ENCODE data around the gene PPP2R1A.

DNA sequence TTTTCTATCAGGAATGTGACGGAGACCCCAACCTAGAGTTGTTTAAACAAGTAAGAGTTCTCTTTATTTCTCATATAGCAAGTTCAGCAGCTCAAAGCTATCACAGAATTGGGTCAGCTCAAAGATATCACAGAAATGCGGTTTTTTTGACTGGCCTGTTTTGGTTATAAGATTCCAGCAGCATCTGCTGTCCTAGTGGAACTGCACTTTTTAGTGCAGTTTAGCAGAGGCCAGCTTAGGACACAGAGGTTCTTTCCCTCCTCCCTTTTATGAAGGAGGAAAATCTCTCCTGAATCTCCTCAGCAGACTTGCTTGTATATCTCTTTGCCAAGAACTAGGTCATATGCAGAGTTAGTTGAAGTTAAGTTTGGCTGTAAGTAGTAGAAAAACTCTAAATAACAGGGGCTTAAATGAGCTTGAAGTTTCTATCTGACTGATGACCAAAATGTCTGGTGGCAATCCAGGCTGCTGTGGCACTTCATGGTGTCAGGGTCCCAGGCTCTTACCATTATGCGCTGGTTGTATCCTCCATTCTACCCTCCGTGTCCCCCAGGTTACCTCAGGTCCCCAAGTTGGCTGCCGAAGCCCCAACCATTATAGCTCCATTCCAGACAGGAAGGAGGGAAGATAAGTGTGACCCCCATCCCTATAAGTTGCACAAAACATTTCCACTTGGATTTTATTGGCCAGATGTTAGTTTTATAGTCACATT lies 6.6 kb downstream of the PPP2R1A start:
- TF ChIP-seq ZNF333 (CRISPR knock-in tag; IDR thresholded peaks at IDR 0.05; ENCODE audit: borderline replicate concordance): no peak
- TF ChIP-seq JUNB (CRISPR knock-in tag; IDR thresholded peaks at IDR 0.05; ENCODE audit: borderline replicate concordance): no peak
- TF ChIP-seq TAF1 (CRISPR knock-in tag; IDR thresholded peaks at IDR 0.05): no peak
- TF ChIP-seq ZNF780A (CRISPR knock-in tag; IDR thresholded peaks at IDR 0.05): no peak
- no peak for TF ChIP-seq POLR2A (IDR thresholded peaks at IDR 0.05; ENCODE audit: insufficient read depth in 1 of 2, low read depth in 2 of 2, low read length in 2 of 2)
- TF ChIP-seq, protein P1, sequence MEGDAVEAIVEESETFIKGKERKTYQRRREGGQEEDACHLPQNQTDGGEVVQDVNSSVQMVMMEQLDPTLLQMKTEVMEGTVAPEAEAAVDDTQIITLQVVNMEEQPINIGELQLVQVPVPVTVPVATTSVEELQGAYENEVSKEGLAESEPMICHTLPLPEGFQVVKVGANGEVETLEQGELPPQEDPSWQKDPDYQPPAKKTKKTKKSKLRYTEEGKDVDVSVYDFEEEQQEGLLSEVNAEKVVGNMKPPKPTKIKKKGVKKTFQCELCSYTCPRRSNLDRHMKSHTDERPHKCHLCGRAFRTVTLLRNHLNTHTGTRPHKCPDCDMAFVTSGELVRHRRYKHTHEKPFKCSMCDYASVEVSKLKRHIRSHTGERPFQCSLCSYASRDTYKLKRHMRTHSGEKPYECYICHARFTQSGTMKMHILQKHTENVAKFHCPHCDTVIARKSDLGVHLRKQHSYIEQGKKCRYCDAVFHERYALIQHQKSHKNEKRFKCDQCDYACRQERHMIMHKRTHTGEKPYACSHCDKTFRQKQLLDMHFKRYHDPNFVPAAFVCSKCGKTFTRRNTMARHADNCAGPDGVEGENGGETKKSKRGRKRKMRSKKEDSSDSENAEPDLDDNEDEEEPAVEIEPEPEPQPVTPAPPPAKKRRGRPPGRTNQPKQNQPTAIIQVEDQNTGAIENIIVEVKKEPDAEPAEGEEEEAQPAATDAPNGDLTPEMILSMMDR (CRISPR knock-in tag; IDR thresholded peaks at IDR 0.05): no peak
- TF ChIP-seq CHD4 (IDR thresholded peaks at IDR 0.05; ENCODE audit: borderline replicate concordance, low read length): no peak
- TF ChIP-seq SRF (IDR thresholded peaks at IDR 0.05; ENCODE audit: low read depth, low read length): no peak
- TF ChIP-seq HCFC1 (IDR thresholded peaks at IDR 0.05; ENCODE audit: low read depth, low read length): no peak
- TF ChIP-seq, protein P2, sequence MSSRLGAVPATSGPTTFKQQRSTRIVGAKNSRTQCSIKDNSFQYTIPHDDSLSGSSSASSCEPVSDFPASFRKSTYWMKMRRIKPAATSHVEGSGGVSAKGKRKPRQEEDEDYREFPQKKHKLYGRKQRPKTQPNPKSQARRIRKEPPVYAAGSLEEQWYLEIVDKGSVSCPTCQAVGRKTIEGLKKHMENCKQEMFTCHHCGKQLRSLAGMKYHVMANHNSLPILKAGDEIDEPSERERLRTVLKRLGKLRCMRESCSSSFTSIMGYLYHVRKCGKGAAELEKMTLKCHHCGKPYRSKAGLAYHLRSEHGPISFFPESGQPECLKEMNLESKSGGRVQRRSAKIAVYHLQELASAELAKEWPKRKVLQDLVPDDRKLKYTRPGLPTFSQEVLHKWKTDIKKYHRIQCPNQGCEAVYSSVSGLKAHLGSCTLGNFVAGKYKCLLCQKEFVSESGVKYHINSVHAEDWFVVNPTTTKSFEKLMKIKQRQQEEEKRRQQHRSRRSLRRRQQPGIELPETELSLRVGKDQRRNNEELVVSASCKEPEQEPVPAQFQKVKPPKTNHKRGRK (CRISPR knock-in tag; IDR thresholded peaks at IDR 0.05): no peak
- TF ChIP-seq, protein P3, sequence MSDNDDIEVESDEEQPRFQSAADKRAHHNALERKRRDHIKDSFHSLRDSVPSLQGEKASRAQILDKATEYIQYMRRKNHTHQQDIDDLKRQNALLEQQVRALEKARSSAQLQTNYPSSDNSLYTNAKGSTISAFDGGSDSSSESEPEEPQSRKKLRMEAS (IDR thresholded peaks at IDR 0.05): no peak
- TF ChIP-seq RAD21 (CRISPR knock-in tag; IDR thresholded peaks at IDR 0.05): no peak

Measured in HepG2 (cell line).